Panc1 (cell line): ENCODE data around the gene CDIPT. TPM values are rescaled to one million over a fixed set of nuclear protein-coding genes. Genes with fewer than 3 reads are reported as not detected.

Experiments
- ATAC-seq: fragments of 200-7000 bp; cut with Tn5 transposase; 2 replicates; pipeline ENCODE4 v1.9.1; 2020; ENCODE audit warnings: mild to moderate bottlenecking, moderate library complexity
- BruUV-seq: library from RNA; stranded (reverse); fragments of 400-500 nt; replicated peaks from 2 replicates; lab custom pipeline; 2021; lab: Mats Ljungman, UMichigan
- CTCF ChIA-PET: fragments of 300-600 bp; sonication (Branson Sonifier 250); formaldehyde crosslinking; loops from one replicate; lab custom pipeline; 2022; ENCODE audit warnings: antibody characterized with exemption; lab: Charles Lee
- POLR2A ChIA-PET: fragments of 300-600 bp; sonication (Branson Sonifier 250); formaldehyde crosslinking; loops from one replicate; lab custom pipeline; 2022; ENCODE audit warnings: antibody characterized with exemption; lab: Charles Lee
- DNase-seq: peaks from one replicate; pipeline ENCODE4 v3.0.0-alpha.2; 2010; ENCODE audit warnings: low read depth, low spot score
- H3K27ac ChIP-seq: 2 replicates; pipeline ENCODE4 v1.5.1; 2011; ENCODE audit warnings: mild to moderate bottlenecking, low read length, inconsistent platforms
- H3K27me3 ChIP-seq: fragments of 200-500 bp; sonication (Bioruptor generic); 2 replicates; pipeline ENCODE4 v1.6.0; 2014; ENCODE audit warnings: low read length, inconsistent platforms; ENCODE audit not compliant: control insufficient read depth, insufficient read depth
- H3K36me3 ChIP-seq: fragments of 200-500 bp; sonication (Bioruptor generic); 2 replicates; pipeline ENCODE4 v1.5.1; 2014; ENCODE audit warnings: inconsistent platforms, mild to moderate bottlenecking, low read length, moderate library complexity; ENCODE audit not compliant: control insufficient read depth, insufficient read depth
- H3K4me1 ChIP-seq: 2 replicates; pipeline ENCODE4 v1.5.1; 2011; ENCODE audit warnings: inconsistent platforms, mild to moderate bottlenecking, low read length, moderate library complexity; ENCODE audit not compliant: control insufficient read depth, insufficient read depth
- H3K4me3 ChIP-seq, 2 experiments: 2 replicates each; pipeline ENCODE4 v1.5.1; 2011 to 2012; ENCODE audit warnings: low read depth in 2 of 2, low read length in 2 of 2, mild to moderate bottlenecking in 2 of 2, inconsistent platforms in 1 of 2, moderate library complexity in 1 of 2
- H3K9me3 ChIP-seq: fragments of 200-500 bp; sonication (Bioruptor generic); 2 replicates; pipeline ENCODE4 v1.5.1; 2014; ENCODE audit warnings: low read depth, mild to moderate bottlenecking, inconsistent platforms, low read length, moderate library complexity; ENCODE audit not compliant: control insufficient read depth, insufficient read depth
- CTCF ChIP-seq: fragments of 450-650 bp; IDR thresholded peaks from 2 replicates; pipeline ENCODE4 v1.5.1; 2017; ENCODE audit warnings: mild to moderate bottlenecking
- POLR2AphosphoS5 ChIP-seq: IDR thresholded peaks from 2 replicates; pipeline ENCODE4 v1.6.1; 2012; ENCODE audit warnings: mild to moderate bottlenecking, low read depth, low read length, moderate library complexity
- REST ChIP-seq, 2 experiments: IDR thresholded peaks; 2 replicates each; pipeline ENCODE4 v1.6.1; 2011 to 2012; ENCODE audit warnings: low read depth in 2 of 2, control low read depth in 1 of 2, low read length in 1 of 2, mild to moderate bottlenecking in 1 of 2, moderate library complexity in 1 of 2; ENCODE audit not compliant: insufficient read depth in 1 of 2
- SIN3A ChIP-seq: IDR thresholded peaks from 2 replicates; pipeline ENCODE4 v1.6.1; 2012; ENCODE audit warnings: low read depth, mild to moderate bottlenecking, low read length, moderate library complexity, borderline replicate concordance; ENCODE audit not compliant: insufficient read depth
- TCF7L2 ChIP-seq: IDR thresholded peaks from 2 replicates; pipeline ENCODE4 v1.6.1; 2011; ENCODE audit warnings: mild to moderate bottlenecking, low read depth, low read length, inconsistent platforms
- in situ Hi-C: cut with HindIII; loops from 2 replicates; pipeline ENCODE4 v1.10.0; 2016; ENCODE audit warnings: low sequenced_read_pairs, low pct_unique_long_range_greater_than_20kb
- intact Hi-C: fragments of 100-400 bp; cut with micrococcal nuclease; formaldehyde crosslinking; loops from one replicate; pipeline ENCODE4 v1.10.0; 2022; ENCODE audit not compliant: unreplicated experiment
- total RNA-seq: library from RNA; stranded (reverse); gene quantifications from one replicate; pipeline ENCODE4 v1.2.1, GENCODE V29; 2021; ENCODE audit not compliant: unreplicated experiment

Gene CDIPT
- total RNA-seq, 1 experiment from 2014 or later: 71.6 TPM

DNA sequence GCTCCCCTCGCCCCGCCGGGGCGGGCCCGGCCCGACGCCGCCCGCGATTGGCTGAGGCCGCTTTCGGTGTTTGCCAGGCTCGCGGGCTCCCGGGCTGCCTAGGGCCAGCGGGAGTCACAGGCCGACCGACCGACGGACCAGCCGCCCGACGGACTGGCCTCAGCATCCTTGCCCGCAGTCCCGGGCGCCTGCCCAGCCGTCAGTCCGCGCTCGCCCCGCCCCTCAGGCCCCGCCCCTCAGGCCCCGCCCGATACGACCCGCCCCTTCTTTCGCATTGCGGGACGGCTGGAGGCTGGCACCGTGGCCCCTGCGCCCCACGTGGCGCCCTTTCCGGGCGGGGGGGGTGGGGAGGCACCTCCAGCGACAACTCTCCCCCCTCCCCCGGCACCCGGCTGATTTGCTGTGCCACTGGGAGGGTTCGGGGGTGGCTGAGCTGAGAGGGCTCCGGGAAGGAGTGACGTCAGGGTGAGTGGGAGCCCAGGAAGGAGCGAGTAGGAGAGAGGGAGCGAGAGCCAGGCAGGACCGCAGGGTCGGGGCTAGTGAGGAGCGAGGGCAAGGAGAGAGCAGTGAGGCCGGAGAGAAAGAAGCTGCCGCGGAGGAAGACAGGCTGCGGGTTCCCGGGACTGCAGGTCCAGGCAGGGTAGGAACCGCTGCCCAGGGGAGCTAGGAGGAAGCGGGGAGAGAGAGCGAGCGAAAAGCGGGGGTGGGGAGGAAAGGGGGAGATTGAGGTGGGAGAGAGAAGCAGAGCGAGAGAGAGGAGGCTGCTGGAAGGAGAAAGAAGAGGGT lies 37.3 kb upstream of the CDIPT start, which contains the start of gene ASPHD1:
TSS of gene ASPHD1 (plus strand) at position 387 of the 786 bp plus-strand sequence. CDS start 484 bp downstream, outside the sequence.
- ATAC-seq (peak; percentile 84), DNase-seq (peak; percentile 57)
- no peak for TF ChIP-seq TCF7L2
- TF ChIP-seq SIN3A: peak; percentile 96
- TF ChIP-seq REST (IDR thresholded peaks at IDR 0.05; ENCODE audit: insufficient read depth in 1 of 2, low read depth in 2 of 2, low read length in 1 of 2): peak in 1 of 2 experiments; percentile 98; a peak in 2 of 4 replicates
- TF ChIP-seq CTCF: no peak
- peak; percentile 40; the same call in 1 of the 2 replicates for TF ChIP-seq POLR2AphosphoS5
- H3K4me3 ChIP-seq: peak within 1 kb of the TSS; percentile 48 to 71
- CTCF ChIA-PET: interaction anchor here (0.5 to 1.7 kb wide), 6 partner anchors 12 to 225 kb away, joined by 3 to 10 read pairs (median 4); no protein-coding TSS in a partner anchor
- no TSS peak for BruUV-seq
- intact Hi-C loops (no loop called here), in situ Hi-C loops (no loop called here)
- POLR2A ChIA-PET: interaction anchor here (0.6 to 0.7 kb wide), 8 partner anchors 12 to 286 kb away, joined by 4 to 9 read pairs (median 6); no protein-coding TSS in a partner anchor
- H3K4me1 ChIP-seq: peaks cover 5% of the 10 kb centered on the region; the same call in 1 of the 2 replicates
- no peaks in the 10 kb centered on the region for H3K36me3 ChIP-seq
- no peaks in the 10 kb centered on the region for H3K9me3 ChIP-seq
- H3K27me3 ChIP-seq: no peaks in the 10 kb centered on the region
- peak within 1 kb of the TSS; percentile 70 for H3K27ac ChIP-seq

GRCh38 chr16:29899516-29900101 lies 36.6 kb upstream of the CDIPT start, which contains the start of gene SEZ6L2:
Gene SEZ6L2, minus strand, starts transcription at chr16:29899550. Its CDS starts 531 bp downstream, at chr16:29899019.
- peak; percentile 86 for ATAC-seq
- ChIA-PET CTCF (interaction anchor here (0.6 to 1.7 kb wide), 5 partner anchors 11 to 132 kb away, joined by 4 to 11 read pairs (median 10); partner anchors contain the start of gene MVP), POLR2A (interaction anchor here (0.6 to 1.0 kb wide), 7 partner anchors 11 to 332 kb away, joined by 3 to 10 read pairs (median 4); no protein-coding TSS in a partner anchor)
- Histone ChIP-seq H3K4me1 (peaks cover 5% of the 10 kb centered on the region; the same call in 1 of the 2 replicates), H3K36me3 (no peaks in the 10 kb centered on the region), H3K27ac (peak within 1 kb of the TSS; percentile 71), H3K9me3 (no peaks in the 10 kb centered on the region), H3K27me3 (no peaks in the 10 kb centered on the region), H3K4me3 (peak within 1 kb of the TSS; percentile 48 to 71)
- in situ Hi-C loops: no loop called here
- no TSS peak for BruUV-seq
- intact Hi-C loops: no loop called here
- DNase-seq: peak; percentile 76
- TF ChIP-seq SIN3A (no peak), CTCF (no peak), REST (IDR thresholded peaks at IDR 0.05; ENCODE audit: insufficient read depth in 1 of 2, low read depth in 2 of 2, low read length in 1 of 2) (peak; percentile 80 to 99), TCF7L2 (no peak), POLR2AphosphoS5 (no peak)
